GM12892 (cell line): ENCODE measurements around the gene WDFY4.

ENCODE experiments used
- DNase-seq: peaks from one replicate; pipeline ENCODE4 v3.0.0; 2011; ENCODE audit not compliant: insufficient read length
- FAIRE-seq: peaks from 2 replicates; lab custom pipeline; 2011; peaks lifted over from hg19 to GRCh38; lab: Jason Lieb, UNC
- POLR2A ChIP-seq: IDR thresholded peaks from 2 replicates; pipeline ENCODE4 v1.6.1; 2011; ENCODE audit warnings: low read depth, low read length, control low read depth
- POLR2AphosphoS5 ChIP-seq: IDR thresholded peaks from 2 replicates; pipeline ENCODE4 v1.6.1; 2011; ENCODE audit warnings: low read depth, low read length, control low read depth
- TAF1 ChIP-seq: IDR thresholded peaks from 2 replicates; pipeline ENCODE4 v1.6.1; 2011; ENCODE audit warnings: low read depth, mild to moderate bottlenecking, control low read depth, low read length, borderline replicate concordance

Gene WDFY4

DNA sequence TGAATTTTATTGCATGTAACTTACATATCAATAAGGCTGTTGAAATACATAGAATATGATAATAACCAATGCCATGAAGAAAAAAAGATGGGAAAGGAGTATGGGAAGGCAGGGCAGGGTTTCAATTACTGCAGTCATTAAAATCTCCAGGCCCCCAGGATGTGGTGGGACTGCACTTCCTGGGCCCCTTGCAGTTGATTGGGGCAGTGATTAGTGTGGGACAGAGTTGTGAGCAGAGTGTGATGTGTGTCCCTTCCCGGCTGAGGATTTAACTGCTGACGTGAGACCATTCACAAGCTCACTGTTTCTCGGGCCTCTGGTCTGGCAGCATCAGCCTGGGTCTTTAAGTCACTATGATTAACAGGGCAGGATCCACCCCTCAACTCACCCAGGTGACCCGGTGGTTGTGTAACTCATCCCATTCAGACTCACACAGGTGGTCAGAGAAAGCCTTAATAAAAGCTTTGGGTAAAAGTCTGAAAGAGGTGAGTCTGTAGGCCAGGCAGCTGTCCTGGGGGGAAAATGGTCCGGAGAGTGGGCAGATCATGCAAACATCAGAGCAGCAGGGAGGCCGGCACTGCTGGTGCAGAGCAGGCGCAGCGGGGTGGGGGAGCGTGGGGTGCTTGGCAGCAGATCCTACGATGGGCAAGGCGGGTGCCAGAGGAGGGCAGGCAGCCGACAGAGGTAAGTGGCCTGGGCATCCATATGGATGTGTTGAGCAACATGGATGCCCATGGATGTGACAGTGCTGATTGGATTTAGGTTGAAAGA, 36.3 kb upstream of the WDFY4 start:
- DNase-seq: no peak
- TF ChIP-seq TAF1: no peak
- no peak for TF ChIP-seq POLR2AphosphoS5
- no peak for TF ChIP-seq POLR2A
- FAIRE-seq: no peak

DNA sequence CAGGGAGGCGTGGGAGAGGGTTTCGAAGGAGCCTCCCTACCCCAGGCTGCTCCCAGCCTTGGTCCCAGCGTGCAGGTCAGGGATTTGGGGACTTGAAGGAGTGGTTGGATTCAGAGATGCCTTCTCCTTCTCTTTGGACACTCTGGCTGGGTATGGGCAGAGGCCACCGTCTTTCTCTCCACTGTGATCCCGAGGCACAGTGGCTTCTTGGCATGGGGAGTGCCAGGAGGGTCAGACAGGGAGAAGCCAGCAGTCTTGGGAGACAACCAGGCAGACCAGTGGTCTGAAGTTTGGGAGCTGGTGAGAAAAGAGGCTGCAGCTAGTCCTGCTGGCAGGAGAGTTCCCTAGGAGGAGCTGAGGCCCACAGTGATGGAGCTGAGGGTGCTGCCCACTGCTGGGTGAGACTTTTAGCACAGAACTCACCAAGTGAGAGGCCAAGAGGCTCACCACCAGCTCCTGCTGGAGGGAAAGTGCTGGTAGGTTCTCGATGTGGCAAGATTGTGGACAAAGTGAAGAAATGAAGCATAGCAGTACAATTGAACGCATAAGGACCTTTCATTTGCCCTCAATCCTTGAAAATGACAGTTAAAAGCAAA, 35.2 kb upstream of the WDFY4 start:
- no peak for DNase-seq
- FAIRE-seq: no peak
- TF ChIP-seq POLR2AphosphoS5: no peak
- TF ChIP-seq POLR2A: no peak
- no peak for TF ChIP-seq TAF1

DNA sequence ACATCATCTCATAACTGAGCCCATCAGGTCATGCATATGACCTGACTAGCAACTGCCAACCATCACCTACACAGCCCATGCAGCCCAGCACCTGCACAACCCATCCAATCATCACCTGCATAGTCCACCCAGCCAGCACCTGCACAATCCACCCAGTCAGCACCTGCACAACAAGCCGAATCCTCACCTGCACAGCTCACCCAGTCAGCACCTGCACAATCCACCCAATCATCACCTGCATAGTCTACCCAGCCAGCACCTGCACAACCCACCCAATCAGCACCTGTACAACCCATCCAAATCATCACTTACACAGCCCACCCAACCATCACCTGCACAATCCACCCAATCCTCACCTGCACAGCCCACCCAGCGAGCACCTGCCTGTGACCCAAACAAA, 33.4 kb upstream of the WDFY4 start:
- TF ChIP-seq TAF1: no peak
- TF ChIP-seq POLR2AphosphoS5: no peak
- no peak for TF ChIP-seq POLR2A
- no peak for FAIRE-seq
- no peak for DNase-seq

DNA sequence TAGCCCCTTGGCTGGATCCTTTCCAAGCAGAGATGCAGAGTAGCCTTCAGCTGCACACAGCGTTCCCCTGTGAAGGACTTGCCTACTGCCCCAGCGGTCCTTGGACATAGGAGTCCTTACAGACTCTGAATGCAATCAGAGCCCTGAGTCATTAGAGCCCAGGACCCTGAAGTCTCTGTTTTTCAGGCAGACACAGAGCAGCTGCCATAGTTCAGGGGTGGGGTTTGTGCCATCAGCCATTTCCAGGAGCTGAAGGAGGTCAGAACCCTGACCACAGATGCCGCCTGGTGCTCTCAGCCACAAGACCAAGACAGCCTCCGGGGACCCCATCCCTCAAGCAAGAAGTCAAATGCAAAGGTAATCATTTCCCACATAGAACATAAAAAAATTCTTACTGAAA, 32.8 kb upstream of the WDFY4 start:
- DNase-seq: no peak
- FAIRE-seq: no peak
- TF ChIP-seq POLR2A: no peak

DNA sequence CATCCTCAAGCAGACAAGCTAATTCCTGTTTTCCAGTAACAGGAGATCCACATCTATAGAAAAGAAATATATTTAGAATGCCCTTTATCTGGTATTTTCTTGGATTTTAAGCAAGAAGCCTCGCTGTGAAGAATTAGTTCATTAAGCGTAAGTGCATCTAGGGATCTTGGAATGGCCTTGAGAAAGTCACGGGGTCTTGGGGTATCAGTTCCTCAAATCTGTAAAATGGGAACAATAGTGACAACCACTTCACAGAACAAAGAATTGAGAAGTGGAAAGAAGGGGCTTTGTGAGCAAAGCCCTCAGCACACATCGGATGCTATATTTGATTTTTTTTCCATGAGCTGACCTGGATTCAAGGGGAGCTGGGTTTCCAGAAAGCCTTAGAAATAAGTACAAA, 32.3 kb upstream of the WDFY4 start:
- FAIRE-seq (no peak), DNase-seq (no peak)
- no peak for TF ChIP-seq POLR2AphosphoS5
- TF ChIP-seq TAF1: no peak
- no peak for TF ChIP-seq POLR2A

DNA sequence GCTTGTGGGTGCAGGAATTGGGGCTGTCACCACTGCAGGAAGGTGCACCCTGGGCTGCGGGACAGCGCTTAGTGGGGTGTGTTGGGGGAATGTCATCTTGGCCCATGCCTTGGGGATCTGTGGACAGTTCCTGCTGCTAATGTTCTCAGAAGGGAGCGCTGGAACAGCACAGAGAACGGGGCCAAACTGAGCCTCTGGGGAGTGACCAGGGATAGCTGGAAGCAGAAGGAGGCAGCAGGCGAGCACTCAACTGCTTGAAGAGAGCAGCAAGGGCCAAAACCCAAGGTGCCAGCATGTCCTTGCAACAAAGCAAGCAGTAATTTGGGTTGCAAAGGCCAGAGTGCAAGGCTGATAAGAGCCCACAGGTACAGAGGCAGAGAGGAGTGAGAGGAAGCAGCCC, 31.3 kb upstream of the WDFY4 start:
- DNase-seq (no peak), FAIRE-seq (no peak)
- TF ChIP-seq POLR2AphosphoS5 (no peak), POLR2A (no peak), TAF1 (no peak)

DNA sequence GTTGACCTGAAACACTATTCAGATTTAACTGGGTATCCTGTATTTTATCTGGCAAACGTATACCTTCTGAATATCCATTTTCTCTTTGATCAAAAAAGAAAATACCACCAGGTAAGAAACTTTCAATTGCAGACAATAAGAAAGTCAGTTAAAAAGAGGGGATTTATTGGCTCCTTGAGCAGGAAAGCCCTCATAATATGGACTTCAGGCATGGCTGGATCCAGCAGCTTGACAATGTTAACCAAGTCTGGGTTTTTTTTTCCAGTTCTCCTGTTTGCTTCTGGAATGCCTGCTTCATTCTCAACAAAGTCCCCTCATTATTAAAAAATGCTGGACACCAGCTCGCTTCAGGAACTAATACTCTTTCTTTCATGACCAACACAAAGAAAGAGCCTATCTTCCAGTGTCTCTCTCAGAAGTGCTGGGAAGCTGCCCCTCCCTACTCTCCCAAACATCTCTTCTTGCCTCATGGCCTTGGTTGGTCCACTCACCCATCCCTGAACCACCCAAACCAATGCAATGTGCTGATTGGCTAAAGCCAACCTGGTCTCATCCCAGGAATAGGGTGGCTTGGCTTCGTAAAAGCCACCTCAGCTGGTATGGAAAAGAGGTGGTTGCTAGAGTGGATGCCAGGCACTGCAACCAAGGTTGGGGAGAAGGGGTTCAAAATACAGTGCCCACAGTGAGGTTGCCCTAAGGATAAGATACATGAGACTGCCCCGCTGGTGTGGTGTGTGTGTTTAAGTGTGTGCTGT, 30.6 kb upstream of the WDFY4 start:
- DNase-seq (no peak), FAIRE-seq (no peak)
- no peak for TF ChIP-seq TAF1
- no peak for TF ChIP-seq POLR2AphosphoS5
- TF ChIP-seq POLR2A: no peak

DNA sequence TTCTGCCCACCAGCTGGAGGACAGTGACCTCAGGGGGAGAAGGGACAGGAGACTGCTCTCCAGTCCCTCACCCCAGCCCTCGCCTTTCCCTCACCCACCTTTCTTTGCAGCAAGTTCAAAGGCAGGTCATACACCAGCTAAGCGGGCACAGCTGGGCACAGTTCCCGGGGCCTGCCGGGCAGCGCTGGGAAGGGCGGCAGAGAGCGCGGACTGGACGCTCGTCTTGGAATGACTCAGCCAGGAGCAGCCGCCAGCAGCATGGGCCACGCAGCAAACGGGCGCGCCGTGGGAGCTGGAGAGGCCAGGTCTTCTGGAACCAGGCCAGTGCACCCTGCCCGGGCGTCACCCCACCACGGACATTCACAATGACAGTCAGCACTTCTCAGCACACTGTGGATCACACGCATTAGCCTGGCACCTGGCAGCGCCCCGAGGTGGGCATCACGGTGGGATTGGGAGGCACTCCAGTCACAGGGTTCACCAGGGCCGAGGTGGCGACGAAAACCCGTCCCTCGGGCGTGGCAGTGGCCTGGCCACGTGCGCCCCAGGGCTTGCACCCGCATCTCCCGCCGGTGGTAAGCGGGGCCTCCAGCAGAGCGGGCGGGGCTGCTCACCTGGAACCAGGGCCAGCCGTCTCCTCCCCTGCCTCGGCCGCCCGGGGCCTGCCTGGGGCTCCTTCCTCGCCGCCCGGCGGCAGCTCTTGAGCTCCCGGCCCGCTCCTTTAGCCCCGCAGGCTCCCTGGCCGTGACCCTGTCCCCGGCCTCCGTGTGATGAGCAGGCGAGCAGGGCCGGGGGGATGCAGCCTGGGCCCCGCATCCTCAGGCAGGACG, 29.0 kb upstream of the WDFY4 start:
- DNase-seq (no peak), FAIRE-seq (peak; percentile 27)
- TF ChIP-seq POLR2AphosphoS5: no peak
- no peak for TF ChIP-seq POLR2A
- TF ChIP-seq TAF1: no peak

DNA sequence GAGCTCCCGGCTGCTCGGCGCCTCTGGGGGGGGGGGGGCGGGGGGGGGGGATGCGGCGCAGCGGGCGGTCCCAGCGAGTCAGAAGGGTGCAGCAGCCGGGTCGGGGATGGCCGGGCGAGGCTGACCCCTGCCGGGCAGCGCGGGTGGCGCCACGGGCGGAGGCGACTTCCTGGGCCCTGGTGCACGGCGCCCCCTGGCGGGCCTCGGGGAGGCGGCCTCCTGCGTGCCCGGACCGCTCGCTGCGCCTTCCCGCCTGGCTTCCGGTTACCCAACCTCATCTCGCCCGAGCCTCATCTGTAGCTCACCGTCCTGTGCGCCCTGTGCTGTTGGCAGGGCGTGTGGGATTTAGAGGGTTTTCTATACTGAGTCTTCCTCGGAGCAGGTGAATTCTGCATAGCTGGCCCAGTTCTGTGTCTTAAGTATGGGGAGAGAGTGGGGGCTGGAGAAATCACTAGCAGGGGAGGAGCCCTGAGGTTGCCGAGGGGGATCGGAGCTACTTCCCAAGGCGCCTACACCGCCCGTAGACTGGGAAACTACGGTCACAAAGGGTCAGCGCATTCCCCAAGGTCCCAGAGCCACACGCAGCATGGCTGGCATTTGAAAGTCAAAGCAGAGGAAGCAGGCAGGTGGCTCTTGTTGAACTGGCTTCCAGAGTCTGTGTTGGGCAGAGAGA, 28.3 kb upstream of the WDFY4 start:
- FAIRE-seq: peak; percentile 95
- TF ChIP-seq POLR2A (no peak), POLR2AphosphoS5 (no peak)

DNA sequence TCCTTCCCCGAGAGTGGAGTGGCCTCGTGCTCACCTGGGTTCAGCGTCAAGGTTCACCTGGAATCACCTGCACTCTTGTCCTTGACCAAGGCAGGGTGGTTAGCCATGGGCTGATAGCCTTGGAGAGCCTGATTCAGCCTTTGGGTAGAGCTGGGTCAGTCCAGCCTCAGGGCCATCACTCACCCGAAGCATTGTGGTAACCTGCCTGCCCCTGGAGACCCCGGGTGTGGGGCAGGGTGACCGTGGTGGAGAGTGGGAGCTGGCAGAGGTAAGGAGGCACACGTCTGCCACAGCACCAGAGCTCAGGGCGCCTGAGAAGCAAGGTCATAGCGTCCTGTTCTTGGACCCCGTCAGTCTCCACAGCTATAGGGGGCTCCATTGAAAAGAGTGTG, 27.8 kb upstream of the WDFY4 start:
- TF ChIP-seq POLR2A: no peak
- TF ChIP-seq TAF1: no peak
- no peak for TF ChIP-seq POLR2AphosphoS5
- FAIRE-seq: no peak

More for the DNA sequence above, 28.3 kb upstream of the WDFY4 start:
- peak; percentile 84 for DNase-seq

DNA sequence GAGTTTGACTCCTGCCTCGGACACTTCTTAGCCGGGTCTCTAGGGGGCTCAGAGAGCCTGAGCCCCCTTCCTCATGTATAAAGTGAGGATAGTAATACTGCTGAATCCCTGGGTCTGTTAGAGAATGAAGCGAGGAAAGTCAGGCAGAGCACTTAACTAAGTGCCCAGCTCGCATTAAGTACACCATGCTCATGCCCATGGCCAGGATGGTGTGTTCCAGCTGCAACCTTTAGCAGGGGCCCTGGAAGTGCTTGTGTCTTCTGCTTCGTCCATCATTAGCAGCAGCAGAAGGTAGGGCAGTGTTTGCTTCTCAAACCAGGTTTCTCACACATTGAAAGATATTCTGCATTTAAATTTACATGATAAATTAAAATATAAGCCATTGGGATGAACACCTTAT, 27.3 kb upstream of the WDFY4 start:
- TF ChIP-seq TAF1 (no peak), POLR2A (no peak), POLR2AphosphoS5 (no peak)
- no peak for FAIRE-seq
- DNase-seq: no peak

More for the DNA sequence above, 27.8 kb upstream of the WDFY4 start:
- DNase-seq: no peak
